ENCODE results near the gene ADSL.

GRCh38 chr22:40361100-40361499, 14.8 kb downstream of the ADSL start:
- TF ChIP-seq CTCF (IDR thresholded peaks at IDR 0.05) (no peak), POLR2A (IDR thresholded peaks at IDR 0.05) (no peak)
